Neural cell (in vitro differentiated cells): ENCODE data around the gene CALHM5. TPM values are rescaled to one million over a fixed set of nuclear protein-coding genes. Genes with fewer than 3 reads are reported as not detected.
A peak's percentile ranks its signal among the peaks of the same experiment; 100 is the strongest.

Experiments used
- H2AFZ ChIP-seq: fragments of 200-600, 300-800 bp; sonication (generic), shearing (Covaris generic); 2 replicates; pipeline ENCODE4 v1.6.0; 2014; ENCODE audit warnings: low read depth, mild to moderate bottlenecking, antibody characterized with exemption, low read length, moderate library complexity
- H3F3A ChIP-seq: fragments of 200-600 bp; shearing (Covaris generic); 2 replicates; pipeline ENCODE4 v1.6.1; 2016; ENCODE audit warnings: mild to moderate bottlenecking, moderate library complexity, mixed read lengths, antibody characterized with exemption, low read length; ENCODE audit not compliant: insufficient read depth, poor library complexity, severe bottlenecking
- H3K27ac ChIP-seq: fragments of 200-600, 300-800 bp; sonication (generic), shearing (Covaris generic); 2 replicates; pipeline ENCODE4 v1.5.1; 2014; ENCODE audit warnings: mild to moderate bottlenecking, low read length, moderate library complexity
- H3K27me3 ChIP-seq: fragments of 300-800, 200-600 bp; sonication (generic), shearing (Covaris generic); 2 replicates; pipeline ENCODE4 v1.6.0; 2014; ENCODE audit warnings: mild to moderate bottlenecking, low read depth, low read length, moderate library complexity; ENCODE audit not compliant: insufficient read depth
- H3K36me3 ChIP-seq: fragments of 300-800, 200-600 bp; sonication (generic), shearing (Covaris generic); 2 replicates; pipeline ENCODE4 v1.5.1; 2014; ENCODE audit warnings: mild to moderate bottlenecking, antibody characterized with exemption, low read length, moderate library complexity; ENCODE audit not compliant: insufficient read depth
- H3K4me2 ChIP-seq: fragments of 300-800, 200-600 bp; sonication (generic), shearing (Covaris generic); 2 replicates; pipeline ENCODE4 v1.6.0; 2014; ENCODE audit warnings: mild to moderate bottlenecking, low read length
- H3K4me3 ChIP-seq: fragments of 300-800, 200-600 bp; sonication (generic), shearing (Covaris generic); 2 replicates; pipeline ENCODE4 v1.5.1; 2014; ENCODE audit warnings: mild to moderate bottlenecking, low read length, moderate library complexity
- H3K79me2 ChIP-seq: fragments of 200-600 bp; shearing (Covaris generic); replicated peaks from 2 replicates; pipeline ENCODE4 v1.6.0; 2014; ENCODE audit warnings: mild to moderate bottlenecking, low read length, moderate library complexity; ENCODE audit not compliant: insufficient read depth
- H3K9ac ChIP-seq: fragments of 300-800, 200-600 bp; sonication (generic), shearing (Covaris generic); 2 replicates; pipeline ENCODE4 v1.6.1; 2016; ENCODE audit warnings: mild to moderate bottlenecking, low read length, mixed read lengths
- H3K9me2 ChIP-seq: fragments of 200-600 bp; shearing (Covaris generic); 2 replicates; pipeline ENCODE4 v1.6.1; 2016; ENCODE audit warnings: mild to moderate bottlenecking, low read length, mixed read lengths; ENCODE audit not compliant: insufficient read depth
- H3K9me3 ChIP-seq: fragments of 200-600, 300-800 bp; sonication (generic), shearing (Covaris generic); 2 replicates; pipeline ENCODE4 v1.6.1; 2016; ENCODE audit warnings: mild to moderate bottlenecking, mixed run types, low read length, moderate library complexity, mixed read lengths
- H4K20me1 ChIP-seq: fragments of 200-600 bp; shearing (Covaris generic); 2 replicates; pipeline ENCODE4 v1.6.1; 2016; ENCODE audit warnings: mild to moderate bottlenecking, mixed run types; ENCODE audit not compliant: insufficient read depth
- EP300 ChIP-seq: fragments of 450-650 bp; conservative IDR thresholded peaks from 2 replicates; pipeline ENCODE4 v1.6.1; 2014; ENCODE audit warnings: antibody characterized with exemption, mild to moderate bottlenecking, moderate library complexity; ENCODE audit not compliant: poor library complexity, severe bottlenecking
- EZH2 ChIP-seq: fragments of 200-600, 300-800 bp; shearing (Covaris generic), sonication (generic); IDR thresholded peaks from 2 replicates; pipeline ENCODE4 v1.6.1; 2014; ENCODE audit warnings: antibody characterized with exemption, low read length, borderline replicate concordance, mild to moderate bottlenecking; ENCODE audit not compliant: insufficient read depth, poor library complexity, severe bottlenecking
- MXI1 ChIP-seq: fragments of 450-650 bp; conservative IDR thresholded peaks from 2 replicates; pipeline ENCODE4 v1.6.1; 2014; ENCODE audit warnings: antibody characterized with exemption, mild to moderate bottlenecking; ENCODE audit not compliant: poor library complexity, severe bottlenecking
- POLR2AphosphoS5 ChIP-seq: IDR thresholded peaks from 2 replicates; pipeline ENCODE4 v1.6.1; 2012
- RAD21 ChIP-seq: fragments of 450-650 bp; conservative IDR thresholded peaks from 2 replicates; pipeline ENCODE4 v1.6.1; 2014; ENCODE audit warnings: antibody characterized with exemption, mild to moderate bottlenecking, moderate library complexity
- SMC3 ChIP-seq: fragments of 450-650 bp; conservative IDR thresholded peaks from 2 replicates; pipeline ENCODE4 v1.6.1; 2014; ENCODE audit warnings: antibody characterized with exemption, mild to moderate bottlenecking, moderate library complexity; ENCODE audit not compliant: poor library complexity
- TAF1 ChIP-seq: IDR thresholded peaks from 2 replicates; pipeline ENCODE4 v1.6.1; 2012; ENCODE audit warnings: low read depth
- polyA plus RNA-seq: library from polyadenylated mRNA; depleted of rRNA; stranded (reverse); fragments of >200 nt; gene quantifications from 2 replicates; pipeline ENCODE4 v1.2.3, GENCODE V29; 2014
- TF ChIP-seq, protein P1 (sequence below): fragments of 450-650 bp; IDR thresholded peaks from 2 replicates; pipeline ENCODE4 v1.5.1; 2014; ENCODE audit warnings: antibody characterized with exemption, mild to moderate bottlenecking, moderate library complexity; ENCODE audit not compliant: poor library complexity, severe bottlenecking
- TF ChIP-seq, protein P2 (sequence below): IDR thresholded peaks from 2 replicates; pipeline ENCODE4 v1.6.1; 2012; ENCODE audit warnings: borderline replicate concordance

Gene CALHM5
- polyA plus RNA-seq, 1 donor from 2014 or later = 0.07 TPM

DNA sequence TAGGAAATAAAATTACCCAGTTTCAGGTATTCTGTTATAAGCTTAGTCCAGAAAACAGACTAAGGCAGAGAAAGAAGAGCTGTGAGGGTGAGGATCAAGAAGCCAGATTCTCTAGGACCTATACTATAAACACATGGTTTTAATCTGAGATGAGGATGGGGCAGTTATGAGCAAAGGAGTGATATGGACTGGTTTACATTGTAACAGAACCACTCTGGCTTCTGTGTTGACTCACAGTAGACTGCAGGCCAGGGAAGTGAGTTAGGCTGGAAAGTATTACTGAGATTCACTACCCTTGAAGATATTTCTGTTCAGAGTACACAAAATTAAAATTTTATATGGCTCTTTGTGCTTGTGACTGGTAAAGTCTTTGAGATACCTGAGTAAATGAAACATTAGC lies 56.7 kb downstream of the CALHM5 start:
- H2AFZ ChIP-seq = no peak overlapping the region
- H3K27me3 ChIP-seq = no peaks in the 10 kb centered on the region
- TF ChIP-seq, protein P1, sequence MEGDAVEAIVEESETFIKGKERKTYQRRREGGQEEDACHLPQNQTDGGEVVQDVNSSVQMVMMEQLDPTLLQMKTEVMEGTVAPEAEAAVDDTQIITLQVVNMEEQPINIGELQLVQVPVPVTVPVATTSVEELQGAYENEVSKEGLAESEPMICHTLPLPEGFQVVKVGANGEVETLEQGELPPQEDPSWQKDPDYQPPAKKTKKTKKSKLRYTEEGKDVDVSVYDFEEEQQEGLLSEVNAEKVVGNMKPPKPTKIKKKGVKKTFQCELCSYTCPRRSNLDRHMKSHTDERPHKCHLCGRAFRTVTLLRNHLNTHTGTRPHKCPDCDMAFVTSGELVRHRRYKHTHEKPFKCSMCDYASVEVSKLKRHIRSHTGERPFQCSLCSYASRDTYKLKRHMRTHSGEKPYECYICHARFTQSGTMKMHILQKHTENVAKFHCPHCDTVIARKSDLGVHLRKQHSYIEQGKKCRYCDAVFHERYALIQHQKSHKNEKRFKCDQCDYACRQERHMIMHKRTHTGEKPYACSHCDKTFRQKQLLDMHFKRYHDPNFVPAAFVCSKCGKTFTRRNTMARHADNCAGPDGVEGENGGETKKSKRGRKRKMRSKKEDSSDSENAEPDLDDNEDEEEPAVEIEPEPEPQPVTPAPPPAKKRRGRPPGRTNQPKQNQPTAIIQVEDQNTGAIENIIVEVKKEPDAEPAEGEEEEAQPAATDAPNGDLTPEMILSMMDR = no peak
- no peak for TF ChIP-seq EZH2
- TF ChIP-seq RAD21 = no peak
- no peak for TF ChIP-seq EP300
- no peak for TF ChIP-seq MXI1
- no peak for TF ChIP-seq SMC3
- TF ChIP-seq, protein P2, sequence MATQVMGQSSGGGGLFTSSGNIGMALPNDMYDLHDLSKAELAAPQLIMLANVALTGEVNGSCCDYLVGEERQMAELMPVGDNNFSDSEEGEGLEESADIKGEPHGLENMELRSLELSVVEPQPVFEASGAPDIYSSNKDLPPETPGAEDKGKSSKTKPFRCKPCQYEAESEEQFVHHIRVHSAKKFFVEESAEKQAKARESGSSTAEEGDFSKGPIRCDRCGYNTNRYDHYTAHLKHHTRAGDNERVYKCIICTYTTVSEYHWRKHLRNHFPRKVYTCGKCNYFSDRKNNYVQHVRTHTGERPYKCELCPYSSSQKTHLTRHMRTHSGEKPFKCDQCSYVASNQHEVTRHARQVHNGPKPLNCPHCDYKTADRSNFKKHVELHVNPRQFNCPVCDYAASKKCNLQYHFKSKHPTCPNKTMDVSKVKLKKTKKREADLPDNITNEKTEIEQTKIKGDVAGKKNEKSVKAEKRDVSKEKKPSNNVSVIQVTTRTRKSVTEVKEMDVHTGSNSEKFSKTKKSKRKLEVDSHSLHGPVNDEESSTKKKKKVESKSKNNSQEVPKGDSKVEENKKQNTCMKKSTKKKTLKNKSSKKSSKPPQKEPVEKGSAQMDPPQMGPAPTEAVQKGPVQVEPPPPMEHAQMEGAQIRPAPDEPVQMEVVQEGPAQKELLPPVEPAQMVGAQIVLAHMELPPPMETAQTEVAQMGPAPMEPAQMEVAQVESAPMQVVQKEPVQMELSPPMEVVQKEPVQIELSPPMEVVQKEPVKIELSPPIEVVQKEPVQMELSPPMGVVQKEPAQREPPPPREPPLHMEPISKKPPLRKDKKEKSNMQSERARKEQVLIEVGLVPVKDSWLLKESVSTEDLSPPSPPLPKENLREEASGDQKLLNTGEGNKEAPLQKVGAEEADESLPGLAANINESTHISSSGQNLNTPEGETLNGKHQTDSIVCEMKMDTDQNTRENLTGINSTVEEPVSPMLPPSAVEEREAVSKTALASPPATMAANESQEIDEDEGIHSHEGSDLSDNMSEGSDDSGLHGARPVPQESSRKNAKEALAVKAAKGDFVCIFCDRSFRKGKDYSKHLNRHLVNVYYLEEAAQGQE = no peak
- TF ChIP-seq TAF1 = no peak
- no peak for TF ChIP-seq POLR2AphosphoS5
- H3K36me3 ChIP-seq = no peaks in the 10 kb centered on the region
- H3K79me2 ChIP-seq = peaks cover 17% of the 10 kb centered on the region
- H4K20me1 ChIP-seq = no peaks in the 10 kb centered on the region
- H3F3A ChIP-seq = no peaks in the 10 kb centered on the region
- H3K9ac ChIP-seq = no peak overlapping the region
- H3K27ac ChIP-seq = no peak overlapping the region
- no peak overlapping the region for H3K4me2 ChIP-seq
- no peaks in the 10 kb centered on the region for H3K9me2 ChIP-seq
- H3K4me3 ChIP-seq = no peak overlapping the region
- H3K9me3 ChIP-seq = no peaks in the 10 kb centered on the region

DNA sequence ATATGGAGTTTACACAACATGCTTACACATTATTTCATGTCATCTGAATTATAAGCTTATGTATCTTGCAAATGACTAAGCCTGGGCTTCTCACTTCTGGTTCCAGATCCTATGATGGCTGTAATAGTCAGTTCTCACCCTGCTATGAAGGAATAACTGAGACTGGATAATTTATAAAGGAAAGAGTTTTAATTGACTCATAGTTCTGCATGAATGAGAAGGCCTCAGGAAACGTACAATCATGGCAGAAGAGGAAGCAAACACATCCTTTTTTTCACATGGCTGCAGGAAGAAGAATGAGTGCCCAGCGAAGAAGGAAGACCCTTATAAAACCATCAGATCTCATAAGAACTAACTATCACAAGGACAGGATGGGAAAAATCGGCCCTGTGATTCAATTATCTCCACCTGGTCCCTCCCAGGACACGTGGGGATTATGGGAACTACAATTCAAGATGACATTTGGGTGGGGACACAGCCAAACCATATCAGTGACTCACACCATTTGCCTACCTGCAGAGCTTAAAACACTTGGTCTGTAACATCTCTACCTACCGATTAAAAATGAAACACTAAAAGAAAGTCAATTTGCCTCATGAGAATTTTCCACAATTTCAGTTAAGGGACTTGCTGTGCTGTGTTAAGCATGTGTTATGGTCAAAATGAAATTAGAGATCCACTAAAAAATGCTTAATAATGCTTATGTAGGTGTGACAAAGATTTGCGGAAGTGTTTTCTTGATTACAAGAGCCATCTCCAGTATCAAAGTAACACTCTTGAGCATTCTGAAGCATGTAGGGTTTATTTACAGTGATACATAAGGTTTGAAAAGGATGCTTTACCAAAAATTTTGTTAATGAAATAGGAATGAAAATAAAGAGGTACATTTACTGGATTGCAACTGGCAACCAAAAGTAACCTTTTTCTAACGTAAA lies 57.6 kb downstream of the CALHM5 start:
- Histone ChIP-seq H3K9me2 (no peaks in the 10 kb centered on the region), H3K9ac (no peak overlapping the region), H3K27ac (no peak overlapping the region), H3K4me3 (peak overlapping the region; percentile 93), H3K79me2 (peaks cover 27% of the 10 kb centered on the region), H3K9me3 (no peaks in the 10 kb centered on the region), H3K4me2 (no peak overlapping the region), H3K27me3 (no peaks in the 10 kb centered on the region), H2AFZ (no peak overlapping the region), H4K20me1 (no peaks in the 10 kb centered on the region), H3K36me3 (no peaks in the 10 kb centered on the region), H3F3A (no peaks in the 10 kb centered on the region)
- TF ChIP-seq TAF1 (no peak), MXI1 (no peak), EP300 (no peak), RAD21 (no peak), POLR2AphosphoS5 (no peak), SMC3 (no peak), EZH2 (no peak)
- TF ChIP-seq, protein P1 = no peak
- TF ChIP-seq, protein P2 = no peak
